HL-60 (cell line): Measurements from ENCODE around the gene C14orf180.

Experiments
- CTCF ChIP-seq: IDR thresholded peaks from one replicate; pipeline ENCODE4 v1.5.1; 2011; ENCODE audit warnings: low read length, control low read depth, inconsistent platforms; ENCODE audit not compliant: insufficient read depth
- POLR2AphosphoS5 ChIP-seq: IDR thresholded peaks from 2 replicates; pipeline ENCODE4 v1.6.1; 2012; ENCODE audit warnings: low read depth
- REST ChIP-seq: IDR thresholded peaks from 2 replicates; pipeline ENCODE4 v1.6.1; 2012; ENCODE audit warnings: low read depth; ENCODE audit not compliant: insufficient replicate concordance

- TF ChIP-seq POLR2AphosphoS5 (no peak), CTCF (no peak), REST (no peak)
Observed at GRCh38 chr14:104634886-104635570, 55.5 kb downstream of the C14orf180 start.
